Keratinocyte (primary cell): ENCODE measurements around the gene ADAMTSL1. TPM values are rescaled to one million over a fixed set of nuclear protein-coding genes. Genes with fewer than 3 reads are reported as not detected.

Source experiments
- DNase-seq: peaks from one replicate; pipeline ENCODE4 v3.0.0-alpha.2; 2011; ENCODE audit warnings: low read depth, missing footprints, low spot score
- FAIRE-seq: peaks from 2 replicates; lab custom pipeline; 2011; peaks lifted over from hg19 to GRCh38; lab: Jason Lieb, UNC
- H2AFZ ChIP-seq: 2 replicates; pipeline ENCODE4 v1.6.0; 2012; ENCODE audit warnings: low read length, control low read depth, inconsistent platforms; ENCODE audit not compliant: control insufficient read depth
- H3K27ac ChIP-seq: 2 replicates; pipeline ENCODE4 v1.5.1; 2011; ENCODE audit warnings: low read length; ENCODE audit not compliant: control insufficient read depth, insufficient read depth
- H3K27me3 ChIP-seq: 3 replicates; pipeline ENCODE4 v1.6.0; 2011; ENCODE audit warnings: low read length; ENCODE audit not compliant: control insufficient read depth, insufficient read depth; ENCODE audit errors: extremely low read depth
- H3K36me3 ChIP-seq, 2 experiments: 2 replicates in 1 of 2; 3 replicates in 1 of 2; pipeline ENCODE4 v1.5.1; 2011; ENCODE audit warnings: low read length in 2 of 2, mild to moderate bottlenecking in 1 of 2; ENCODE audit not compliant: control insufficient read depth in 2 of 2, insufficient read depth in 2 of 2; ENCODE audit errors: extremely low read depth in 1 of 2
- H3K4me1 ChIP-seq: 3 replicates; pipeline ENCODE4 v1.5.1; 2011; ENCODE audit warnings: low read length; ENCODE audit not compliant: control insufficient read depth, insufficient read depth; ENCODE audit errors: extremely low read depth
- H3K4me2 ChIP-seq: 3 replicates; pipeline ENCODE4 v1.6.0; 2011; ENCODE audit warnings: low read depth, low read length; ENCODE audit not compliant: control insufficient read depth, insufficient read depth; ENCODE audit errors: extremely low read depth
- H3K4me3 ChIP-seq, 3 experiments: fragments of 200-600 bp in 1 of 3; sonication (generic) in 1 of 3; 2 replicates in 2 of 3; 3 replicates in 1 of 3; pipeline ENCODE4 v1.5.1; 2011 to 2016; ENCODE audit warnings: low read length in 3 of 3, mild to moderate bottlenecking in 3 of 3, control low read depth in 2 of 3, inconsistent platforms in 1 of 3, low read depth in 1 of 3, mixed read lengths in 1 of 3, mixed run types in 1 of 3, moderate library complexity in 1 of 3; ENCODE audit not compliant: control insufficient read depth in 2 of 3, insufficient read depth in 2 of 3; ENCODE audit errors: extremely low read depth in 1 of 3
- H3K79me2 ChIP-seq: 2 replicates; pipeline ENCODE4 v1.6.0; 2012; ENCODE audit warnings: low read length; ENCODE audit not compliant: control insufficient read depth, insufficient read depth
- H3K9ac ChIP-seq: 3 replicates; pipeline ENCODE4 v1.6.0; 2011; ENCODE audit warnings: low read length; ENCODE audit not compliant: control insufficient read depth, insufficient read depth; ENCODE audit errors: extremely low read depth
- H3K9me1 ChIP-seq: 3 replicates; pipeline ENCODE4 v1.6.0; 2011; ENCODE audit warnings: low read length; ENCODE audit not compliant: control insufficient read depth, insufficient read depth; ENCODE audit errors: extremely low read depth
- H3K9me3 ChIP-seq: 2 replicates; pipeline ENCODE4 v1.5.1; 2012; ENCODE audit warnings: low read depth, low read length; ENCODE audit not compliant: control insufficient read depth
- H4K20me1 ChIP-seq: 3 replicates; pipeline ENCODE4 v1.6.0; 2011; ENCODE audit warnings: low read length; ENCODE audit not compliant: control insufficient read depth, insufficient read depth; ENCODE audit errors: extremely low read depth
- EZH2 ChIP-seq: IDR thresholded peaks from one replicate; pipeline ENCODE4 v1.6.1; 2012; ENCODE audit warnings: inconsistent platforms, mild to moderate bottlenecking, low read length, moderate library complexity
- dilution Hi-C: fragments of 300-500 bp; cut with MboI; formaldehyde crosslinking; loops from one replicate; pipeline ENCODE4 v1.7.0; 2020; ENCODE audit warnings: low sequenced_read_pairs; ENCODE audit not compliant: extremely low pct_ligation_motif_present
- polyA plus RNA-seq, 5 experiments: library from polyadenylated mRNA; depleted of rRNA in 3 of 5; stranded (reverse) in 3 of 5; stranded (forward) in 1 of 5; unstranded in 1 of 5; fragments of >200 nt; gene quantifications; 1 replicate in 1 of 5; 2 replicates in 3 of 5; 3 replicates in 1 of 5; pipeline versions ENCODE4 v1.2.1 to v1.2.3, GENCODE V29; 2011 to 2012; ENCODE audit warnings: missing spikeins in 2 of 5, low read depth in 1 of 5, low replicate concordance in 1 of 5
- TF ChIP-seq, protein P1 (sequence below), 3 experiments: IDR thresholded peaks in 1 of 3; conservative IDR thresholded peaks in 1 of 3; optimal IDR thresholded peaks in 1 of 3; 2 replicates in 2 of 3; 3 replicates in 1 of 3; pipeline versions ENCODE3 to v1.5.1; 2011; ENCODE audit warnings: low read length in 3 of 3, mild to moderate bottlenecking in 3 of 3, moderate library complexity in 2 of 3, control low read depth in 1 of 3, inconsistent platforms in 1 of 3; ENCODE audit not compliant: insufficient read depth in 2 of 3; ENCODE audit errors: extremely low read depth in 1 of 3

ADAMTSL1 gene
- polyA plus RNA-seq, 1 donor (not counting 4 experiments of a cell fraction or from before 2014, with no cell fraction given), result 1.1 TPM

DNA sequence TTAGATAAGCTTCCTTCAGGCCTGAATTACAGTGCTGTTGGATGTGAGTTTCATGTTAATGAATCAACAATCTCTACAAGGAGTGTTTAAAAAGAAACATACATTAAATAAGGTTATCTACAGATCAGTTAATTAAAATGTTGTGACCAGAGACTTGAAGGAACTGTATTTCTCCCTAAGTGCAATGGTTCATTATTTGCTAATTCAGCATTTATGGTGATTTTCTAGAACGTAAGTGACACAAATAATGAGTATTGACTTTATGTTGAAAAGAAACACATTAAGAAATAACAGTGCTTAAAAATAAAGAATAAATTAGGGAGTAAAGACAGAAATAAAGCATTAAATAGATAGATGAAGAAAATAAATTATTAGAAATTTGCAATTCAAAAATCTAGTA lies 74.5 kb downstream of the ADAMTSL1 start:
- H3K79me2 ChIP-seq, result no peaks in the 10 kb centered on the region
- H3K27me3 ChIP-seq, result no peaks in the 10 kb centered on the region
- dilution Hi-C loops, result no loop called here
- no peak for DNase-seq
- no peak overlapping the region for H2AFZ ChIP-seq
- TF ChIP-seq EZH2, result no peak
- no peak for FAIRE-seq
- H3K9ac ChIP-seq, result no peak overlapping the region
- H3K27ac ChIP-seq, result no peak overlapping the region
- peaks cover 15% of the 10 kb centered on the region for H3K4me1 ChIP-seq
- H3K9me1 ChIP-seq, result no peaks in the 10 kb centered on the region
- H3K36me3 ChIP-seq, result no peaks in the 10 kb centered on the region
- no peak overlapping the region for H3K4me2 ChIP-seq
- no peaks in the 10 kb centered on the region for H3K9me3 ChIP-seq
- H4K20me1 ChIP-seq, result no peaks in the 10 kb centered on the region
- no peak overlapping the region for H3K4me3 ChIP-seq

GRCh38 chr9:18549772-18550171 lies 75.8 kb downstream of the ADAMTSL1 start:
- H3K9ac ChIP-seq, result no peak overlapping the region
- dilution Hi-C loops, result no loop called here
- TF ChIP-seq EZH2, result no peak
- TF ChIP-seq, protein P1, sequence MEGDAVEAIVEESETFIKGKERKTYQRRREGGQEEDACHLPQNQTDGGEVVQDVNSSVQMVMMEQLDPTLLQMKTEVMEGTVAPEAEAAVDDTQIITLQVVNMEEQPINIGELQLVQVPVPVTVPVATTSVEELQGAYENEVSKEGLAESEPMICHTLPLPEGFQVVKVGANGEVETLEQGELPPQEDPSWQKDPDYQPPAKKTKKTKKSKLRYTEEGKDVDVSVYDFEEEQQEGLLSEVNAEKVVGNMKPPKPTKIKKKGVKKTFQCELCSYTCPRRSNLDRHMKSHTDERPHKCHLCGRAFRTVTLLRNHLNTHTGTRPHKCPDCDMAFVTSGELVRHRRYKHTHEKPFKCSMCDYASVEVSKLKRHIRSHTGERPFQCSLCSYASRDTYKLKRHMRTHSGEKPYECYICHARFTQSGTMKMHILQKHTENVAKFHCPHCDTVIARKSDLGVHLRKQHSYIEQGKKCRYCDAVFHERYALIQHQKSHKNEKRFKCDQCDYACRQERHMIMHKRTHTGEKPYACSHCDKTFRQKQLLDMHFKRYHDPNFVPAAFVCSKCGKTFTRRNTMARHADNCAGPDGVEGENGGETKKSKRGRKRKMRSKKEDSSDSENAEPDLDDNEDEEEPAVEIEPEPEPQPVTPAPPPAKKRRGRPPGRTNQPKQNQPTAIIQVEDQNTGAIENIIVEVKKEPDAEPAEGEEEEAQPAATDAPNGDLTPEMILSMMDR (optimal IDR thresholded peaks at IDR 0.05 in 1 of 3, IDR thresholded peaks at IDR 0.05 in 1 of 3, conservative IDR thresholded peaks at IDR 0.05 in 1 of 3; ENCODE audit: extremely low read depth in 1 of 3, insufficient read depth in 2 of 3, low read length in 3 of 3), result no peak
- peaks cover 2% of the 10 kb centered on the region for H3K4me1 ChIP-seq
- no peak for DNase-seq
- H4K20me1 ChIP-seq, result no peaks in the 10 kb centered on the region
- no peak for FAIRE-seq
- no peaks in the 10 kb centered on the region for H3K27me3 ChIP-seq
- no peaks in the 10 kb centered on the region for H3K36me3 ChIP-seq
- H2AFZ ChIP-seq, result no peak overlapping the region
- H3K9me1 ChIP-seq, result no peaks in the 10 kb centered on the region
- no peaks in the 10 kb centered on the region for H3K9me3 ChIP-seq
- no peak overlapping the region for H3K4me2 ChIP-seq
- no peaks in the 10 kb centered on the region for H3K79me2 ChIP-seq
- H3K4me3 ChIP-seq, result no peak overlapping the region
- H3K27ac ChIP-seq, result no peak overlapping the region

- Histone ChIP-seq H3K4me3 (no peak overlapping the region), H3K9me1 (no peaks in the 10 kb centered on the region), H3K27ac (no peak overlapping the region), H4K20me1 (no peaks in the 10 kb centered on the region), H3K27me3 (no peaks in the 10 kb centered on the region), H3K36me3 (no peaks in the 10 kb centered on the region), H3K79me2 (no peaks in the 10 kb centered on the region), H3K4me2 (no peak overlapping the region), H2AFZ (no peak overlapping the region), H3K4me1 (no peaks in the 10 kb centered on the region), H3K9me3 (no peaks in the 10 kb centered on the region), H3K9ac (no peak overlapping the region)
- FAIRE-seq, result no peak
- DNase-seq, result no peak
- TF ChIP-seq, protein P1 (optimal IDR thresholded peaks at IDR 0.05 in 1 of 3, IDR thresholded peaks at IDR 0.05 in 1 of 3, conservative IDR thresholded peaks at IDR 0.05 in 1 of 3; ENCODE audit: extremely low read depth in 1 of 3, insufficient read depth in 2 of 3, low read length in 3 of 3), result no peak
- TF ChIP-seq EZH2, result no peak
- dilution Hi-C loops, result no loop called here
Measured at GRCh38 chr9:18550286-18550685, 76.3 kb downstream of the ADAMTSL1 start.
